Adrenal gland (tissue), 12 donors: ENCODE measurements around the gene PLCB1. TPM values are rescaled to one million over a fixed set of nuclear protein-coding genes. Genes with fewer than 3 reads are reported as not detected.

Experiments
- DNase-seq, 7 donors: peaks; one replicate each; pipeline ENCODE4 v3.0.0-alpha.2; 2019 to 2020
- H3K27ac ChIP-seq, 5 donors: fragments of 200-600 bp; sonication (generic) in 4 of 5; 1 replicate in 3 of 5; 2 replicates in 2 of 5; pipeline versions ENCODE4 v1.5.1 to v1.8.0; 2016 to 2020; ENCODE audit warnings: mild to moderate bottlenecking in 1 of 5
- H3K27me3 ChIP-seq: fragments of 200-600 bp; 2 replicates; pipeline ENCODE4 v1.8.0; 2021
- H3K36me3 ChIP-seq, 2 donors: fragments of 200-600 bp; replicated peaks in 1 of 2; 1 replicate in 1 of 2; 2 replicates in 1 of 2; pipeline versions ENCODE4 v1.5.1 to v1.8.0; 2018 to 2022
- H3K4me1 ChIP-seq, 2 donors: fragments of 200-600 bp; replicated peaks in 1 of 2; 1 replicate in 1 of 2; 2 replicates in 1 of 2; pipeline versions ENCODE4 v1.5.1 to v1.8.0; 2018 to 2021
- H3K4me3 ChIP-seq, 4 donors: fragments of 200-600 bp; sonication (generic) in 3 of 4; one replicate each; pipeline ENCODE4 v1.5.1; 2016 to 2018
- H3K9me3 ChIP-seq, 3 donors: fragments of 200-600 bp; sonication (generic) in 1 of 3; replicated peaks in 1 of 3; 1 replicate in 2 of 3; 2 replicates in 1 of 3; pipeline versions ENCODE4 v1.5.1 to v1.8.0; 2016 to 2021
- CTCF ChIP-seq, 6 experiments: fragments of 450-650 bp in 4 of 6; fragments of 200-600 bp in 2 of 6; sonication (generic) in 1 of 6; IDR thresholded peaks; 1 replicate in 5 of 6; 2 replicates in 1 of 6; pipeline versions ENCODE4 v1.5.1 to v1.8.0; 2016 to 2021; ENCODE audit warnings: antibody characterized with exemption in 6 of 6, mild to moderate bottlenecking in 2 of 6, moderate library complexity in 1 of 6
- POLR2A ChIP-seq, 2 donors: fragments of 450-650 bp; IDR thresholded peaks; one replicate each; pipeline ENCODE4 v1.6.1; 2017; ENCODE audit warnings: antibody characterized with exemption in 2 of 2, mild to moderate bottlenecking in 2 of 2, moderate library complexity in 1 of 2
- WGBS, 4 donors: extraction: QIAGEN DNeasy Blood & Tissue Kit in 2 of 4; methylation state at CpG; one replicate each; pipeline versions ENCODE4 v1.1.5 to v1.1.7; 2013 to 2017; 5-methylcytosine and 5-hydroxymethylcytosine counted together
- intact Hi-C, 2 donors: fragments of 100-400 bp; cut with DNase I; formaldehyde crosslinking; loops; one replicate each; pipeline versions ENCODE4 v1.14.1 to v1.15.0; 2022 to 2023
- polyA plus RNA-seq, 3 donors: library from polyadenylated mRNA; stranded (reverse); fragments of 200-250 nt in 2 of 3; fragments of 350-450 nt in 1 of 3; fragmentation: Illumina TruSeq in 1 of 3; extraction: RNeasy Lipid Tissue Mini Kit (QIAGEN cat#74804) in 1 of 3; gene quantifications; one replicate each; pipeline ENCODE4 v1.2.3, GENCODE V29; 2013 to 2014
- total RNA-seq, 9 donors: library from RNA; depleted of rRNA in 4 of 9; stranded (reverse); fragments of >200 nt in 4 of 9; fragments of 120-200 nt in 1 of 9; fragmentation: NEBNext Ultra II Directional in 1 of 9; extraction: Animal tissue kit (Norgen Biotek cat#: 25700) in 1 of 9; gene quantifications; one replicate each; pipeline versions ENCODE4 v1.1.0 to v1.2.4, GENCODE V29; 2013 to 2023
- donor health status: healthy with polysubstance abuse.
- donor health status: Bipolar disorder and iron deficiency.
- donor health status: DM: yes; HTN: yes; CAD: no.
- donor health status: DM: no; HTN: no; CAD: no.
- donor health status: DM: no; HTN: no; CAD: no.
- donor health status: DM: yes; HTN: yes; CAD: no.

PLCB1 gene
- total and polyA plus RNA-seq, 12 donors, result 7.7 to 56.6 (median 27.9) TPM

- TF ChIP-seq CTCF (IDR thresholded peaks at IDR 0.05) (no peak), POLR2A (IDR thresholded peaks at IDR 0.05) (no peak)
- Histone ChIP-seq H3K4me3 (peak overlapping the region in 2 of 4 donors; percentile 29 to 88), H3K36me3 (no peaks in the 10 kb centered on the region), H3K27ac (no peak overlapping the region), H3K27me3 (no peaks in the 10 kb centered on the region), H3K4me1 (peaks cover 12 to 13% of the 10 kb centered on the region in 2 donors), H3K9me3 (no peaks in the 10 kb centered on the region)
- intact Hi-C loops, result loop anchor here (5.0 to 10.0 kb wide), 6 partner anchors 71 to 589 kb away; no protein-coding TSS in a partner anchor
- 34 to 49% (median 39%) methylated on average over 11 to 14 of the region's 14 CpGs for WGBS, 4 donors
- no peak for DNase-seq
Measured at GRCh38 chr20:8133310-8133768, 1.3 kb downstream of the PLCB1 start.

GRCh38 chr20:8133851-8134451 is 1.9 kb downstream of the PLCB1 start:
- Histone ChIP-seq H3K36me3 (no peaks in the 10 kb centered on the region), H3K27ac (no peak overlapping the region), H3K4me1 (peaks cover 12 to 13% of the 10 kb centered on the region in 2 donors), H3K9me3 (no peaks in the 10 kb centered on the region), H3K27me3 (no peaks in the 10 kb centered on the region), H3K4me3 (peak overlapping the region in 1 of 4 donors; percentile 88)
- 49 to 78% (median 63%) methylated on average over 7 of the region's 7 CpGs for WGBS, 4 donors
- intact Hi-C loops, result loop anchor here (5.0 to 10.0 kb wide), 6 partner anchors 71 to 588 kb away; no protein-coding TSS in a partner anchor
- no peak for DNase-seq
- TF ChIP-seq POLR2A (IDR thresholded peaks at IDR 0.05) (no peak), CTCF (IDR thresholded peaks at IDR 0.05) (no peak)

- TF ChIP-seq POLR2A (IDR thresholded peaks at IDR 0.05) (no peak), CTCF (IDR thresholded peaks at IDR 0.05) (no peak)
- no peak for DNase-seq
- no peaks in the 10 kb centered on the region for H3K4me1 ChIP-seq
- no peaks in the 10 kb centered on the region for H3K36me3 ChIP-seq
- WGBS, 4 donors, result 87 to 97% (median 90%) methylated on average over 2 of the region's 2 CpGs
- H3K27ac ChIP-seq, result no peak overlapping the region
- intact Hi-C loops, result loop anchor here (10.0 kb wide), 4 partner anchors 65 to 235 kb away; no protein-coding TSS in a partner anchor
- no peaks in the 10 kb centered on the region for H3K27me3 ChIP-seq
- H3K4me3 ChIP-seq, result no peak overlapping the region
- no peaks in the 10 kb centered on the region for H3K9me3 ChIP-seq
Measured at GRCh38 chr20:8139899-8140298, 7.8 kb downstream of the PLCB1 start.

GRCh38 chr20:8143474-8143873 is 11.4 kb downstream of the PLCB1 start:
- 60 to 99% (median 86%) methylated on average over 3 of the region's 3 CpGs for WGBS, 4 donors
- Histone ChIP-seq H3K4me3 (no peak overlapping the region), H3K27me3 (no peaks in the 10 kb centered on the region), H3K27ac (no peak overlapping the region), H3K4me1 (peaks cover 0 to 3% of the 10 kb centered on the region in 2 donors), H3K36me3 (no peaks in the 10 kb centered on the region), H3K9me3 (no peaks in the 10 kb centered on the region)
- intact Hi-C loops, result no loop called here
- no peak for DNase-seq
- TF ChIP-seq CTCF (IDR thresholded peaks at IDR 0.05), result no peak
- no peak for TF ChIP-seq POLR2A (IDR thresholded peaks at IDR 0.05)
